ENCODE results near the gene HOXC9. TPM values are rescaled to one million over a fixed set of nuclear protein-coding genes. Genes with fewer than 3 reads are reported as not detected.

Gene HOXC9
- total RNA-seq, 1 experiment from 2014 or later: 6.0 TPM

DNA sequence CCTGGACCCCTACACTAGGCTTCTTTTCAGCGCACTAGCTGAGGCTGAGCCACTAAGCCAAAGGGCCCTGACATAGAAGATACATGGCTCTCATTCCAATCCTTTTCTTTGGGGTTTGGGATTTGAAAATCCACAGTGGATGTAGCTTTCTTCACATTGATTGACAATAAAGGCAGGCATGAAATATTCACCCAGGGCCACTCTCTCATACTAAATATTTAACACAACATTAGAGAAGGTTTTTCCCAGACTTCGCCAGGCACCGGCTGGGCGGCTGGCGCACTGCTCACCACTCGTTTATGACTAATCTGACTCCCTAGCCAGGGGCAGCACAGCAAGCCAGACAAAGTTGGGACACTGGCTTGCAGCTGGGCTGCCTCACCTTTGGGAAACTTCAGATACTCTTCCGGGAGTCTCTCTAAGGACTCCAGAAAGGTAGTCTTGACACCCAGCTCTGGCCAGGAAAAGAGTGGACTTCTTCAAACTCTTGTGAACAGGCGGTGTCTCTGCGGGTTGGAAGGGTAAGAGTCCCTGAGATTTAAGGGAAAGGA, 27.7 kb upstream of the HOXC9 start:
- intact Hi-C loops (cut with micrococcal nuclease): loop anchor here (2.0 kb wide), 1 partner anchor 33 kb away; the partner anchor contains the start of gene HOXC13
- H3K36me3 Mint-ChIP-seq (ENCODE audit: insufficient read depth, unreplicated experiment): no peaks in the 10 kb centered on the region
- peak overlapping the region; percentile 88 for H3K4me3 Mint-ChIP-seq (ENCODE audit: unreplicated experiment)
- peaks cover 19% of the 10 kb centered on the region for H3K4me1 Mint-ChIP-seq (ENCODE audit: insufficient read depth, unreplicated experiment)
- BruUV-seq (replicated peaks): no TSS peak
- H3K27me3 Mint-ChIP-seq (ENCODE audit: insufficient read depth, unreplicated experiment): no peaks in the 10 kb centered on the region
- TF ChIP-seq, protein P1, sequence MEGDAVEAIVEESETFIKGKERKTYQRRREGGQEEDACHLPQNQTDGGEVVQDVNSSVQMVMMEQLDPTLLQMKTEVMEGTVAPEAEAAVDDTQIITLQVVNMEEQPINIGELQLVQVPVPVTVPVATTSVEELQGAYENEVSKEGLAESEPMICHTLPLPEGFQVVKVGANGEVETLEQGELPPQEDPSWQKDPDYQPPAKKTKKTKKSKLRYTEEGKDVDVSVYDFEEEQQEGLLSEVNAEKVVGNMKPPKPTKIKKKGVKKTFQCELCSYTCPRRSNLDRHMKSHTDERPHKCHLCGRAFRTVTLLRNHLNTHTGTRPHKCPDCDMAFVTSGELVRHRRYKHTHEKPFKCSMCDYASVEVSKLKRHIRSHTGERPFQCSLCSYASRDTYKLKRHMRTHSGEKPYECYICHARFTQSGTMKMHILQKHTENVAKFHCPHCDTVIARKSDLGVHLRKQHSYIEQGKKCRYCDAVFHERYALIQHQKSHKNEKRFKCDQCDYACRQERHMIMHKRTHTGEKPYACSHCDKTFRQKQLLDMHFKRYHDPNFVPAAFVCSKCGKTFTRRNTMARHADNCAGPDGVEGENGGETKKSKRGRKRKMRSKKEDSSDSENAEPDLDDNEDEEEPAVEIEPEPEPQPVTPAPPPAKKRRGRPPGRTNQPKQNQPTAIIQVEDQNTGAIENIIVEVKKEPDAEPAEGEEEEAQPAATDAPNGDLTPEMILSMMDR (IDR thresholded peaks at IDR 0.05; ENCODE audit: unreplicated experiment): no peak
- peak; percentile 83 for DNase-seq (ENCODE audit: unreplicated experiment)
- H3K9me3 Mint-ChIP-seq (ENCODE audit: unreplicated experiment): no peaks in the 10 kb centered on the region
- ChIA-PET POLR2A (interaction anchor here (0.9 to 5.1 kb wide), 8 partner anchors 10 to 102 kb away, joined by 3 to 59 read pairs (median 3); partner anchors contain the start of genes HOXC13 and HOXC9), CTCF (interaction anchor here (0.6 to 2.1 kb wide), 7 partner anchors 9 to 500 kb away, joined by 3 to 6 read pairs (median 4); no protein-coding TSS in a partner anchor)
- peak overlapping the region; percentile 83 for H3K27ac Mint-ChIP-seq (ENCODE audit: low read depth, unreplicated experiment)

DNA sequence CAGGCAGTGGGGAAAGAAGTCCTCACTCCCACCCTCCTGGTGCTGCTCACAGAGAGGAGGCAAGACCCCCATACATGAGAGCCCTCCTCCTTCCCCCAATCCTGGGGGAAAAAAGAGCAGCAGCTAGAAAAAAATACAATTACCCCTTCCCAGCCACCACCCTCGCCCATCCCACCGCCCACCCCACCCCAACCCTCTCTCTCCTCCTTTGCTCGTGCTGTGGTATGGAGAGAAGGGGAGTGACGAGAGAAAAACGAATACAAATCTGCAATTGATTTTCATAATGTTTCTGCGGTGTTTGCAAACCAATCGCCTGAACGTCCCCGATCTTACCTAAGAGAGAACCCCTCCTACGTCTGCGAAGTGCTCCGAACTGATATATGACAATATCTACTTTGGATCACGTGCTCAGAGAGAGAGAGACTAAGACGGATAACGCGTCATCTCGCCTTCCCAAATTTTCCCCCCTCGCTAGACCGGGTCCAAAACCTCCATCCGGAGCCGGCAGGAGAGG, 27.2 kb upstream of the HOXC9 start, which contains the start of gene HOXC11:
TSS of gene HOXC11 (plus strand) at position 405 of the 514 bp plus-strand sequence. CDS start 116 bp downstream, outside the sequence.
- peaks cover 19% of the 10 kb centered on the region for H3K4me1 Mint-ChIP-seq (ENCODE audit: insufficient read depth, unreplicated experiment)
- no peaks in the 10 kb centered on the region for H3K27me3 Mint-ChIP-seq (ENCODE audit: insufficient read depth, unreplicated experiment)
- peak within 1 kb of the TSS; percentile 88 for H3K4me3 Mint-ChIP-seq (ENCODE audit: unreplicated experiment)

DNA sequence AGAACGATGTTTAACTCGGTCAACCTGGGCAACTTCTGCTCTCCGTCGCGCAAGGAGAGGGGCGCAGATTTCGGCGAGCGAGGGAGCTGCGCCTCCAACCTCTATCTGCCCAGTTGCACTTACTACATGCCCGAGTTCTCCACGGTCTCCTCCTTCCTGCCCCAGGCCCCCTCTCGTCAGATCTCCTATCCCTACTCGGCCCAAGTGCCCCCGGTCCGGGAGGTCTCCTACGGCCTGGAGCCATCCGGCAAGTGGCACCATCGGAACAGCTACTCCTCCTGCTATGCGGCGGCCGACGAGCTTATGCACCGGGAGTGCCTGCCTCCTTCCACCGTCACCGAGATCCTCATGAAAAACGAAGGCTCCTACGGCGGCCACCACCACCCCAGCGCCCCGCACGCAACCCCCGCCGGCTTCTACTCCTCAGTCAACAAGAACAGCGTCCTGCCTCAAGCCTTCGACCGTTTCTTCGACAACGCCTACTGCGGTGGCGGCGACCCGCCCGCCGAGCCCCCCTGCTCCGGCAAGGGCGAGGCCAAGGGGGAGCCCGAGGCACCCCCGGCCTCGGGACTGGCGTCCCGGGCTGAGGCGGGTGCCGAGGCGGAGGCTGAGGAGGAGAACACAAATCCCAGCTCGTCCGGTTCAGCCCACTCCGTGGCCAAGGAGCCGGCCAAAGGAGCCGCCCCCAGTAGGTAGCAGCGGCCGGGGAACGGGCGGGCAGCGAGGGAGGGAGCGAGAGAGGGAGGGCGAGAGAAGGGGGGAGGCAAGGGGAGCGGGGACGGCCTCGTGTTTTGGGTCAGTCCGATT, 26.5 kb upstream of the HOXC9 start:
- peak; percentile 65 for DNase-seq (ENCODE audit: unreplicated experiment)
- ChIA-PET POLR2A (interaction anchor here (0.6 to 5.1 kb wide), 9 partner anchors 10 to 142 kb away, joined by 3 to 59 read pairs (median 3); partner anchors contain the start of genes HOXC13 and HOXC9), CTCF (interaction anchor here (0.6 to 2.1 kb wide), 9 partner anchors 12 to 216 kb away, joined by 3 to 6 read pairs (median 4); partner anchors contain the start of gene HOXC10)
- Mint-ChIP-seq H3K27me3 (ENCODE audit: insufficient read depth, unreplicated experiment) (no peaks in the 10 kb centered on the region), H3K4me3 (ENCODE audit: unreplicated experiment) (peak overlapping the region; percentile 88), H3K4me1 (ENCODE audit: insufficient read depth, unreplicated experiment) (peaks cover 19% of the 10 kb centered on the region), H3K27ac (ENCODE audit: low read depth, unreplicated experiment) (peak overlapping the region; percentile 88), H3K9me3 (ENCODE audit: unreplicated experiment) (no peaks in the 10 kb centered on the region), H3K36me3 (ENCODE audit: insufficient read depth, unreplicated experiment) (no peaks in the 10 kb centered on the region)
- TSS peak; percentile 31 for BruUV-seq (replicated peaks)
- intact Hi-C loops (cut with micrococcal nuclease): loop anchor here (1.0 to 2.0 kb wide), 2 partner anchors 35 to 206 kb away; partner anchors contain the start of gene HOXC13
- TF ChIP-seq, protein P1 (IDR thresholded peaks at IDR 0.05; ENCODE audit: unreplicated experiment): no peak

More for the DNA sequence above, 27.2 kb upstream of the HOXC9 start, which contains the start of gene HOXC11:
- intact Hi-C loops (cut with micrococcal nuclease): loop anchor here (2.0 kb wide), 1 partner anchor 34 kb away; the partner anchor contains the start of gene HOXC13
- Mint-ChIP-seq H3K27ac (ENCODE audit: low read depth, unreplicated experiment) (peak within 1 kb of the TSS; percentile 88), H3K36me3 (ENCODE audit: insufficient read depth, unreplicated experiment) (no peaks in the 10 kb centered on the region), H3K9me3 (ENCODE audit: unreplicated experiment) (no peaks in the 10 kb centered on the region)
- DNase-seq (ENCODE audit: unreplicated experiment): no peak
- ChIA-PET POLR2A (interaction anchor here (0.6 to 5.1 kb wide), 11 partner anchors 10 to 143 kb away, joined by 3 to 59 read pairs (median 3); partner anchors contain the start of genes HOXC13 and HOXC9), CTCF (interaction anchor here (0.6 to 2.1 kb wide), 10 partner anchors 9 to 500 kb away, joined by 3 to 6 read pairs (median 4); no protein-coding TSS in a partner anchor)
- TF ChIP-seq, protein P1 (IDR thresholded peaks at IDR 0.05; ENCODE audit: unreplicated experiment): no peak
- no TSS peak for BruUV-seq (replicated peaks)
